Neural cell (in vitro differentiated cells): ENCODE measurements around the gene PGRMC1.

ENCODE experiments used
- EZH2 ChIP-seq: fragments of 200-600, 300-800 bp; shearing (Covaris generic), sonication (generic); IDR thresholded peaks from 2 replicates; pipeline ENCODE4 v1.6.1; 2014; ENCODE audit warnings: antibody characterized with exemption, low read length, borderline replicate concordance, mild to moderate bottlenecking; ENCODE audit not compliant: insufficient read depth, poor library complexity, severe bottlenecking
- POLR2AphosphoS5 ChIP-seq: IDR thresholded peaks from 2 replicates; pipeline ENCODE4 v1.6.1; 2012
- SMC3 ChIP-seq: fragments of 450-650 bp; conservative IDR thresholded peaks from 2 replicates; pipeline ENCODE4 v1.6.1; 2014; ENCODE audit warnings: antibody characterized with exemption, mild to moderate bottlenecking, moderate library complexity; ENCODE audit not compliant: poor library complexity
- TAF1 ChIP-seq: IDR thresholded peaks from 2 replicates; pipeline ENCODE4 v1.6.1; 2012; ENCODE audit warnings: low read depth
- TF ChIP-seq, protein P1 (sequence below): fragments of 450-650 bp; IDR thresholded peaks from 2 replicates; pipeline ENCODE4 v1.5.1; 2014; ENCODE audit warnings: antibody characterized with exemption, mild to moderate bottlenecking, moderate library complexity; ENCODE audit not compliant: poor library complexity, severe bottlenecking
- TF ChIP-seq, protein P2 (sequence below): IDR thresholded peaks from 2 replicates; pipeline ENCODE4 v1.6.1; 2012; ENCODE audit warnings: borderline replicate concordance

- TF ChIP-seq, protein P1, sequence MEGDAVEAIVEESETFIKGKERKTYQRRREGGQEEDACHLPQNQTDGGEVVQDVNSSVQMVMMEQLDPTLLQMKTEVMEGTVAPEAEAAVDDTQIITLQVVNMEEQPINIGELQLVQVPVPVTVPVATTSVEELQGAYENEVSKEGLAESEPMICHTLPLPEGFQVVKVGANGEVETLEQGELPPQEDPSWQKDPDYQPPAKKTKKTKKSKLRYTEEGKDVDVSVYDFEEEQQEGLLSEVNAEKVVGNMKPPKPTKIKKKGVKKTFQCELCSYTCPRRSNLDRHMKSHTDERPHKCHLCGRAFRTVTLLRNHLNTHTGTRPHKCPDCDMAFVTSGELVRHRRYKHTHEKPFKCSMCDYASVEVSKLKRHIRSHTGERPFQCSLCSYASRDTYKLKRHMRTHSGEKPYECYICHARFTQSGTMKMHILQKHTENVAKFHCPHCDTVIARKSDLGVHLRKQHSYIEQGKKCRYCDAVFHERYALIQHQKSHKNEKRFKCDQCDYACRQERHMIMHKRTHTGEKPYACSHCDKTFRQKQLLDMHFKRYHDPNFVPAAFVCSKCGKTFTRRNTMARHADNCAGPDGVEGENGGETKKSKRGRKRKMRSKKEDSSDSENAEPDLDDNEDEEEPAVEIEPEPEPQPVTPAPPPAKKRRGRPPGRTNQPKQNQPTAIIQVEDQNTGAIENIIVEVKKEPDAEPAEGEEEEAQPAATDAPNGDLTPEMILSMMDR: no peak
- no peak for TF ChIP-seq POLR2AphosphoS5
- TF ChIP-seq SMC3: no peak
- TF ChIP-seq, protein P2, sequence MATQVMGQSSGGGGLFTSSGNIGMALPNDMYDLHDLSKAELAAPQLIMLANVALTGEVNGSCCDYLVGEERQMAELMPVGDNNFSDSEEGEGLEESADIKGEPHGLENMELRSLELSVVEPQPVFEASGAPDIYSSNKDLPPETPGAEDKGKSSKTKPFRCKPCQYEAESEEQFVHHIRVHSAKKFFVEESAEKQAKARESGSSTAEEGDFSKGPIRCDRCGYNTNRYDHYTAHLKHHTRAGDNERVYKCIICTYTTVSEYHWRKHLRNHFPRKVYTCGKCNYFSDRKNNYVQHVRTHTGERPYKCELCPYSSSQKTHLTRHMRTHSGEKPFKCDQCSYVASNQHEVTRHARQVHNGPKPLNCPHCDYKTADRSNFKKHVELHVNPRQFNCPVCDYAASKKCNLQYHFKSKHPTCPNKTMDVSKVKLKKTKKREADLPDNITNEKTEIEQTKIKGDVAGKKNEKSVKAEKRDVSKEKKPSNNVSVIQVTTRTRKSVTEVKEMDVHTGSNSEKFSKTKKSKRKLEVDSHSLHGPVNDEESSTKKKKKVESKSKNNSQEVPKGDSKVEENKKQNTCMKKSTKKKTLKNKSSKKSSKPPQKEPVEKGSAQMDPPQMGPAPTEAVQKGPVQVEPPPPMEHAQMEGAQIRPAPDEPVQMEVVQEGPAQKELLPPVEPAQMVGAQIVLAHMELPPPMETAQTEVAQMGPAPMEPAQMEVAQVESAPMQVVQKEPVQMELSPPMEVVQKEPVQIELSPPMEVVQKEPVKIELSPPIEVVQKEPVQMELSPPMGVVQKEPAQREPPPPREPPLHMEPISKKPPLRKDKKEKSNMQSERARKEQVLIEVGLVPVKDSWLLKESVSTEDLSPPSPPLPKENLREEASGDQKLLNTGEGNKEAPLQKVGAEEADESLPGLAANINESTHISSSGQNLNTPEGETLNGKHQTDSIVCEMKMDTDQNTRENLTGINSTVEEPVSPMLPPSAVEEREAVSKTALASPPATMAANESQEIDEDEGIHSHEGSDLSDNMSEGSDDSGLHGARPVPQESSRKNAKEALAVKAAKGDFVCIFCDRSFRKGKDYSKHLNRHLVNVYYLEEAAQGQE: no peak
- TF ChIP-seq TAF1: no peak
- no peak for TF ChIP-seq EZH2
Measured at GRCh38 chrX:119251386-119251785, 15.3 kb downstream of the PGRMC1 start.
